H9 (cell line): ENCODE results near the gene FHIT. TPM values are rescaled to one million over a fixed set of nuclear protein-coding genes. Genes with fewer than 3 reads are reported as not detected.

Experiments used
- DNase-seq: peaks from one replicate; pipeline ENCODE4 v3.0.0-alpha.2; 2017
- H2AFZ ChIP-seq: one replicate; pipeline ENCODE4 v1.6.1; 2013; ENCODE audit warnings: mild to moderate bottlenecking, low read length, control low read depth, moderate library complexity
- H2AK5ac ChIP-seq: 2 replicates; pipeline ENCODE4 v1.6.1; 2013; ENCODE audit warnings: low read length, control low read depth, mixed read lengths; ENCODE audit not compliant: insufficient read length
- H2BK120ac ChIP-seq: one replicate; pipeline ENCODE4 v1.6.1; 2013; ENCODE audit warnings: low read depth, mild to moderate bottlenecking, low read length, control low read depth, inconsistent platforms; ENCODE audit not compliant: poor library complexity, severe bottlenecking
- H2BK12ac ChIP-seq: 2 replicates; pipeline ENCODE4 v1.6.1; 2013; ENCODE audit warnings: low read length, control low read depth, mixed read lengths, low read depth; ENCODE audit not compliant: insufficient read length
- H2BK15ac ChIP-seq: 2 replicates; pipeline ENCODE4 v1.6.1; 2013; ENCODE audit warnings: low read depth, low read length, control low read depth
- H2BK20ac ChIP-seq: one replicate; pipeline ENCODE4 v1.6.1; 2013; ENCODE audit warnings: low read depth, mild to moderate bottlenecking, low read length, control low read depth, inconsistent platforms; ENCODE audit not compliant: poor library complexity, severe bottlenecking
- H2BK5ac ChIP-seq: 2 replicates; pipeline ENCODE4 v1.6.1; 2013; ENCODE audit warnings: low read length, control low read depth, mixed read lengths; ENCODE audit not compliant: insufficient read length
- H3K14ac ChIP-seq: 2 replicates; pipeline ENCODE4 v1.6.1; 2013; ENCODE audit warnings: low read length, control low read depth; ENCODE audit not compliant: insufficient read depth
- H3K18ac ChIP-seq: 2 replicates; pipeline ENCODE4 v1.6.1; 2013; ENCODE audit warnings: low read depth, mild to moderate bottlenecking, mixed read lengths, low read length, control low read depth; ENCODE audit not compliant: insufficient read length
- H3K23ac ChIP-seq: 2 replicates; pipeline ENCODE4 v1.6.1; 2013; ENCODE audit warnings: low read length, control low read depth, mixed read lengths, low read depth; ENCODE audit not compliant: insufficient read length
- H3K23me2 ChIP-seq: 2 replicates; pipeline ENCODE4 v1.6.1; 2013; ENCODE audit warnings: low read depth, mild to moderate bottlenecking, mixed read lengths, low read length, control low read depth; ENCODE audit not compliant: insufficient read length, poor library complexity, severe bottlenecking
- H3K27ac ChIP-seq: 2 replicates; pipeline ENCODE4 v1.5.1; 2013; ENCODE audit warnings: low read length, control low read depth, mixed read lengths, low read depth; ENCODE audit not compliant: insufficient read length
- H3K27me3 ChIP-seq: 2 replicates; pipeline ENCODE4 v1.6.1; 2013; ENCODE audit warnings: low read length, control low read depth, inconsistent platforms; ENCODE audit not compliant: insufficient read depth
- H3K4ac ChIP-seq: 2 replicates; pipeline ENCODE4 v1.6.1; 2013; ENCODE audit warnings: low read depth, mild to moderate bottlenecking, control low read depth, inconsistent platforms, low read length, moderate library complexity
- H3K4me1 ChIP-seq: 2 replicates; pipeline ENCODE4 v1.6.1; 2013; ENCODE audit warnings: low read length, control low read depth, inconsistent platforms; ENCODE audit not compliant: insufficient read depth
- H3K4me2 ChIP-seq: 2 replicates; pipeline ENCODE4 v1.6.1; 2013; ENCODE audit warnings: low read length, control low read depth, mixed read lengths; ENCODE audit not compliant: insufficient read length, insufficient read depth
- H3K56ac ChIP-seq: 2 replicates; pipeline ENCODE4 v1.6.1; 2013; ENCODE audit warnings: low read depth, mild to moderate bottlenecking, mixed read lengths, low read length, control low read depth; ENCODE audit not compliant: insufficient read length
- H3K79me1 ChIP-seq: 2 replicates; pipeline ENCODE4 v1.6.1; 2013; ENCODE audit warnings: low read depth, mild to moderate bottlenecking, moderate library complexity, low read length, control low read depth, inconsistent platforms; ENCODE audit not compliant: insufficient read depth, poor library complexity, severe bottlenecking
- H3K79me2 ChIP-seq: 2 replicates; pipeline ENCODE4 v1.6.1; 2013; ENCODE audit warnings: low read length, control low read depth, inconsistent platforms; ENCODE audit not compliant: insufficient read depth
- H3K9ac ChIP-seq: 2 replicates; pipeline ENCODE4 v1.6.1; 2013; ENCODE audit warnings: low read length, control low read depth, mixed read lengths; ENCODE audit not compliant: insufficient read length; ENCODE audit errors: extremely low read depth
- H3K9me3 ChIP-seq: one replicate; pipeline ENCODE4 v1.6.1; 2013; ENCODE audit warnings: low read depth, low read length, inconsistent platforms; ENCODE audit not compliant: control insufficient read depth
- H3T11ph ChIP-seq: one replicate; pipeline ENCODE4 v1.6.1; 2013; ENCODE audit warnings: mild to moderate bottlenecking, low read length, control low read depth, inconsistent platforms
- H4K20me1 ChIP-seq: one replicate; pipeline ENCODE4 v1.6.1; 2013; ENCODE audit not compliant: control insufficient read depth, insufficient read length, insufficient read depth
- H4K5ac ChIP-seq: 2 replicates; pipeline ENCODE4 v1.6.1; 2013; ENCODE audit warnings: low read depth, mild to moderate bottlenecking, mixed read lengths, low read length, control low read depth; ENCODE audit not compliant: insufficient read length
- H4K8ac ChIP-seq: replicated peaks from 2 replicates; pipeline ENCODE4 v1.6.1; 2013; ENCODE audit warnings: low read length, control low read depth, mixed read lengths, low read depth; ENCODE audit not compliant: insufficient read length
- H4K91ac ChIP-seq: 2 replicates; pipeline ENCODE4 v1.6.1; 2013; ENCODE audit warnings: low read depth, mild to moderate bottlenecking, moderate library complexity, mixed read lengths, low read length, control low read depth; ENCODE audit not compliant: insufficient read length
- H3K27ac Mint-ChIP-seq, 3 experiments: 2 replicates in 2 of 3; 3 replicates in 1 of 3; pipeline ENCODE4 v1.8.0; 2020 to 2021; ENCODE audit warnings: mixed read lengths in 3 of 3, mild to moderate bottlenecking in 1 of 3, moderate library complexity in 1 of 3
- H3K27me3 Mint-ChIP-seq: 2 replicates; pipeline ENCODE4 v1.8.0; 2021; ENCODE audit warnings: low read depth, mild to moderate bottlenecking, moderate library complexity, mixed read lengths
- H3K36me3 Mint-ChIP-seq, 3 experiments: 2 replicates in 2 of 3; 3 replicates in 1 of 3; pipeline ENCODE4 v1.8.0; 2020 to 2021; ENCODE audit warnings: low read depth in 3 of 3, mixed read lengths in 3 of 3; ENCODE audit not compliant: insufficient read depth in 1 of 3
- H3K4me1 Mint-ChIP-seq, 2 experiments: 2 replicates each; pipeline ENCODE4 v1.8.0; 2020; ENCODE audit warnings: mixed read lengths in 2 of 2
- H3K4me3 Mint-ChIP-seq, 2 experiments: 2 replicates in 1 of 2; 3 replicates in 1 of 2; pipeline ENCODE4 v1.8.0; 2020 to 2021; ENCODE audit warnings: mild to moderate bottlenecking in 2 of 2, mixed read lengths in 2 of 2, moderate library complexity in 1 of 2
- H3K9me3 Mint-ChIP-seq, 2 experiments: 2 replicates in 1 of 2; 3 replicates in 1 of 2; pipeline ENCODE4 v1.8.0; 2020; ENCODE audit warnings: mild to moderate bottlenecking in 2 of 2, mixed read lengths in 2 of 2, moderate library complexity in 1 of 2
- CTCF ChIP-seq: fragments of 200-600 bp; sonication (generic); conservative IDR thresholded peaks from 3 replicates; pipeline ENCODE4 v1.8.0; 2021; ENCODE audit warnings: antibody characterized with exemption, mild to moderate bottlenecking
- WGBS: extraction: QIAGEN DNeasy Blood & Tissue Kit; methylation state at CpG from one replicate; pipeline ENCODE4 v1.1.7; 2013; ENCODE audit warnings: missing lambda C conversion rate, low lambda C conversion rate, mixed read lengths; ENCODE audit not compliant: insufficient read length; ENCODE audit errors: extremely low coverage; 5-methylcytosine and 5-hydroxymethylcytosine counted together
- total RNA-seq: library from RNA; stranded (reverse); gene quantifications from 2 replicates; pipeline ENCODE4 v1.2.1, GENCODE V29; 2021

The FHIT gene
- total RNA-seq, 1 experiment from 2014 or later = 3.0 TPM

- Histone ChIP-seq H2BK15ac (no peak overlapping the region), H3K9me3 (peaks cover 2% of the 10 kb centered on the region), H2BK12ac (no peak overlapping the region), H3K14ac (no peak overlapping the region), H2BK5ac (no peak overlapping the region), H3K79me2 (no peaks in the 10 kb centered on the region), H2AK5ac (no peak overlapping the region), H3K4me2 (no peak overlapping the region), H3K9ac (no peak overlapping the region), H2AFZ (no peak overlapping the region), H3K18ac (no peak overlapping the region), H3K27ac (no peak overlapping the region), H3K4ac (no peak overlapping the region), H4K5ac (no peak overlapping the region), H3K23me2 (no peaks in the 10 kb centered on the region), H3K27me3 (no peaks in the 10 kb centered on the region; the same call in 1 of the 2 replicates), H3K56ac (no peak overlapping the region), H3K79me1 (no peaks in the 10 kb centered on the region), H4K8ac (no peak overlapping the region), H4K91ac (no peak overlapping the region), H3K23ac (no peak overlapping the region), H3T11ph (no peak overlapping the region), H3K4me1 (no peaks in the 10 kb centered on the region; the same call in 1 of the 2 replicates), H2BK20ac (no peak overlapping the region), H2BK120ac (no peak overlapping the region), H4K20me1 (no peaks in the 10 kb centered on the region)
- H3K4me3 Mint-ChIP-seq = no peak overlapping the region
- peaks cover 0 to 6% (median 0%) of the 10 kb centered on the region in 3 experiments; a peak in 1 of 7 replicates for H3K36me3 Mint-ChIP-seq
- no peak overlapping the region for H3K27ac Mint-ChIP-seq
- H3K4me1 Mint-ChIP-seq = peaks cover 52 to 57% of the 10 kb centered on the region in 2 experiments
- TF ChIP-seq CTCF = no peak
- no peak for DNase-seq
- no CpG with 5 or more reads among the region's 4 CpGs for WGBS
- peaks cover 0 to 2% of the 10 kb centered on the region in 2 experiments; a peak in 3 of 5 replicates for H3K9me3 Mint-ChIP-seq
- peaks cover 45% of the 10 kb centered on the region for H3K27me3 Mint-ChIP-seq
These were observed 1499.6 kb downstream of the FHIT start for GRCh38 chr3:59751606-59752005.
